GM18909 (cell line): ENCODE measurements around the gene DDIT3.

ENCODE experiments used
- ATAC-seq: cut with Tn5 transposase; IDR thresholded peaks from one replicate; pipeline ENCODE4 v1.9.1; 2021; ENCODE audit warnings: mild to moderate bottlenecking; ENCODE audit not compliant: unreplicated experiment, poor library complexity

Gene DDIT3

DNA sequence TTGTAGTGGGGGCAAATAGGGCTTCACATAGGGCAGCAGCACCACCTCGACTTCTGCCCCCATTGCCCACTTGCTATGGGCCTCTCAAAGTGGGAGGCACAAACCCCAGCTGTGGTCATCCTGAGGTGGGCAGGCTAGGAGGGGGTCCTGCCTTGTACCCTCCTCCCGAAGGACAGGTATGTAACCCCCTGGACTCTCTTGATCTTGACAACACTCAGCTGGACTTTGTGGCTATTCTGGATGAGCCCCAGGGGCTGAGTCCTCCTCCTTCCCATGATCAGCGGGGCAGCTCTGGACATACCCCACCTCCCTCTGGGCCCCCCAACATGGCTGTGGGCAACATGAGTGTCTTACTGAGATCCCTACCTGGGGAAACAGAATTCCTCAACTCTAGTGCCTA is 48.7 kb downstream of the DDIT3 start:
- no peak for ATAC-seq

GRCh38 chr12:57470970-57471656 is 49.2 kb downstream of the DDIT3 start:
- ATAC-seq = no peak

- ATAC-seq = no peak
Measured at GRCh38 chr12:57470286-57470969, 49.9 kb downstream of the DDIT3 start.

DNA sequence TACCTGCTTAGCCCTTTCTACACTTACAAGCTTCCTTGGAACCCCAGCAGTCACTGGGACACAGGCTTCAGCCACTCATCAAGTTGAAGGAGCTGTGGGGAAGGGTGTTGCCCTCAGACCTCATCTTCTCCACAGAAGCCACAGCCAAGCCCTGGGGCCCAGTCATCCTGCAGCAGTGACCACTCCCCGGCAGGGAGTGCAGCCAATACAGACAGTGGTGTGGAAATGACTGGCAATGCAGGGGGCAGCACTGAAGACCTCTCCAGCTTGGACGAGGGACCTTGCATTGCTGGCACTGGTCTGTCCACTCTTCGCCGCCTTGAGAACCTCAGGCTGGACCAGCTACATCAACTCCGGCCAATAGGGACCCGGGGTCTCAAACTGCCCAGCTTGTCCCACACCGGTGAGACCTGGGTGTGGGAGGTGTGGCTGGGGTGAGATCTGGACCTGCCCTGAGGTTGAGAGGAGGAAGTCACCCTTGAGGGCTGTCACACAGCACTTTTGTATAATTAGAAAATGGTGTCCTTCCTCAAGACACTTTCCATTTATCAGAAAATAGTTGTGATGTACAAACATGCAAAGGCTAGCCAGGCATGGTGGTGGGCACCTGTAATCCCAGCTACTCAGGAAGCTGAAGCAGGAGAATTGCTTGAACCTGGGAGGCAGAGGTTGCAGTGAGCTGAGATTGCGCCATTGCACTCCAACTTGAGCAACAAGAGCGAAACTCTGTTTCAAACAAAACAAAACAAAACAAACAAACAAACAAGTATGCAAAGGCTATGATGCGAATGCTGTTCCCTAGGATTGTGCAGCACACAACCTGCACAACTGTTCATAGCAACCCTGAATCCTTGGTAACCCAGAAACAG is 50.8 kb downstream of the DDIT3 start:
- ATAC-seq = no peak

DNA sequence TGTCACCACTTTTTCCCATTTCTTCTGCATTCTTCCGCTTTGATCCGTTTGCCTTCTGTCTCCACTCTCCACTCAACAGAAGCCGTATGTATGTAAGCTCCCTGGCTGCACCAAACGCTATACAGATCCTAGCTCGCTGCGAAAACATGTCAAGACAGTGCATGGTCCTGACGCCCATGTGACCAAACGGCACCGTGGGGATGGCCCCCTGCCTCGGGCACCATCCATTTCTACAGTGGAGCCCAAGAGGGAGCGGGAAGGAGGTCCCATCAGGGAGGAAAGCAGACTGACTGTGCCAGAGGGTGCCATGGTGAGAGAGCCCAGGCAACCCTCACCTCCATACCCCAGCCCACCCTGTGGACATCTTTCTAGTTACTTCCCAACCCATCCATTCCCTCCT is 52.4 kb downstream of the DDIT3 start:
- ATAC-seq = no peak

GRCh38 chr12:57467212-57467874 is 53.0 kb downstream of the DDIT3 start:
- no peak for ATAC-seq
